Stomach (tissue), 9 donors: ENCODE results near the gene KLK11. TPM values are rescaled to one million over a fixed set of nuclear protein-coding genes. Genes with fewer than 3 reads are reported as not detected.

Source experiments
- DNase-seq, 2 donors: peaks; one replicate each; pipeline versions ENCODE4 v3.0.0 to v3.0.0-alpha.2; 2013 to 2019
- H3K27ac ChIP-seq, 5 donors: fragments of 200-600 bp in 4 of 5; sonication (generic) in 4 of 5; one replicate each; pipeline ENCODE4 v1.5.1; 2013 to 2019; ENCODE audit warnings: mild to moderate bottlenecking in 1 of 5, moderate library complexity in 1 of 5
- H3K27me3 ChIP-seq, 3 donors: fragments of 200-600 bp; sonication (generic); one replicate each; pipeline ENCODE4 v1.5.1; 2017 to 2019; ENCODE audit warnings: mixed run types in 1 of 3
- H3K36me3 ChIP-seq, 4 donors: fragments of 200-600 bp; sonication (generic); 1 replicate in 3 of 4; 2 replicates in 1 of 4; pipeline ENCODE4 v1.5.1; 2016 to 2019
- H3K4me1 ChIP-seq, 4 donors: fragments of 200-600 bp; sonication (generic); one replicate each; pipeline ENCODE4 v1.5.1; 2016 to 2019
- H3K4me3 ChIP-seq, 4 donors: fragments of 200-600 bp; sonication (generic) in 3 of 4; one replicate each; pipeline ENCODE4 v1.5.1; 2016 to 2019; ENCODE audit warnings: mild to moderate bottlenecking in 1 of 4
- H3K9me3 ChIP-seq, 4 donors: fragments of 200-600 bp; sonication (generic); one replicate each; pipeline ENCODE4 v1.5.1; 2016 to 2019
- CTCF ChIP-seq, 7 experiments: fragments of 450-650 bp in 4 of 7; fragments of 200-600 bp in 3 of 7; sonication (generic) in 3 of 7; IDR thresholded peaks; one replicate each; pipeline ENCODE4 v1.5.1; 2016 to 2019; ENCODE audit warnings: antibody characterized with exemption in 7 of 7, control low read depth in 2 of 7, mild to moderate bottlenecking in 1 of 7
- EP300 ChIP-seq: sonication (generic); formaldehyde crosslinking; IDR thresholded peaks from one replicate; pipeline ENCODE4 v1.6.1; 2017; ENCODE audit warnings: antibody characterized with exemption
- POLR2A ChIP-seq, 4 donors: fragments of 450-650 bp; IDR thresholded peaks; one replicate each; pipeline ENCODE4 v1.6.1; 2016; ENCODE audit warnings: antibody characterized with exemption in 4 of 4, control low read depth in 2 of 4, mild to moderate bottlenecking in 1 of 4, moderate library complexity in 1 of 4
- POLR2AphosphoS5 ChIP-seq, 3 donors: sonication (generic); formaldehyde crosslinking; IDR thresholded peaks; one replicate each; pipeline ENCODE4 v1.6.1; 2016; ENCODE audit warnings: antibody characterized with exemption in 3 of 3
- WGBS, 5 donors: extraction: QIAGEN DNeasy Blood & Tissue Kit in 3 of 5; methylation state at CpG; one replicate each; pipeline versions ENCODE4 v1.1.5 to v1.1.7; 2013 to 2018; 5-methylcytosine and 5-hydroxymethylcytosine counted together
- intact Hi-C: fragments of 100-400 bp; cut with DNase I; formaldehyde crosslinking; loops from one replicate; pipeline ENCODE4 v1.15.1; 2023; ENCODE audit warnings: low total_unique reads
- polyA plus RNA-seq, 3 donors: library from polyadenylated mRNA; stranded (reverse); fragments of 200-250 nt; gene quantifications; one replicate each; pipeline ENCODE4 v1.2.3, GENCODE V29; 2013
- total RNA-seq, 5 donors: library from RNA; depleted of rRNA; stranded (reverse); fragments of >200 nt; gene quantifications; one replicate each; pipeline versions ENCODE4 v1.1.0 to v1.2.3, GENCODE V29; 2014 to 2016
- donor health status: healthy with polysubstance abuse.
- donor health status: Bipolar disorder and iron deficiency.
- donor health status: healthy.

KLK11 gene
- total and polyA plus RNA-seq, 8 donors, result 1.8 to 152 (median 41.1) TPM; not detected in 1

DNA sequence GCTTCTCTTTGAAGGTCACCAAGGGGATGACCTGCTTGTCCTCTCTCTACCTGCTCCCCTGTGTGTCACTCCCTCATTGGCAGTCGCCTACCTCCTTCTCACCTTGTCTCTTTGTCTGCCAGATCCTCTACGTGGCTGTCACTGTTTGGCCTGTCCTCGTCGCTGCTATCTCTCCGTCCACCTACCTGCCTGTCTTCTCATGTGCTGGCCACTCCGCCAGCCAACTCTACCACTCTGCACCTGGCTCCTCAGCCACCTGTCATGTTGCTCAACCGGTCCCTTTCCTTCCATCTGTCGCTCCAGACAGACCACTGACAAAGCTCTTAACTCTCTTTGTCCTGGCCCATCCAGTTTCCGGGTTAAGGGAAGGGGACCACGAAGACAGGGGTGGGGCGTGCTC, 8.3 kb upstream of the KLK11 start, which contains the start of gene KLK12:
KLK12 (minus strand) TSS at position 299 of the 400 bp plus-strand sequence. CDS start 381 bp downstream, outside the sequence.
- DNase-seq, result no peak
- H3K27me3 ChIP-seq, result peaks cover 0 to 34% (median 0%) of the 10 kb centered on the region in 3 donors
- TF ChIP-seq CTCF (IDR thresholded peaks at IDR 0.05) (no peak), EP300 (no peak), POLR2A (IDR thresholded peaks at IDR 0.05) (no peak), POLR2AphosphoS5 (IDR thresholded peaks at IDR 0.05) (no peak)
- H3K4me3 ChIP-seq, result no peak within 1 kb of the TSS
- no peak within 1 kb of the TSS for H3K27ac ChIP-seq
- no peaks in the 10 kb centered on the region for H3K9me3 ChIP-seq
- intact Hi-C loops, result no loop called here
- WGBS, 5 donors, result 29 to 46% (median 44%) methylated on average over 11 of the region's 11 CpGs
- no peaks in the 10 kb centered on the region for H3K36me3 ChIP-seq
- no peaks in the 10 kb centered on the region for H3K4me1 ChIP-seq

- TF ChIP-seq EP300 (no peak), POLR2AphosphoS5 (IDR thresholded peaks at IDR 0.05) (no peak), POLR2A (IDR thresholded peaks at IDR 0.05) (no peak), CTCF (IDR thresholded peaks at IDR 0.05) (no peak)
- Histone ChIP-seq H3K36me3 (no peaks in the 10 kb centered on the region), H3K4me3 (no peak overlapping the region), H3K4me1 (peaks cover 0 to 11% (median 2%) of the 10 kb centered on the region in 4 donors), H3K27me3 (peaks cover 0 to 56% (median 0%) of the 10 kb centered on the region in 3 donors), H3K27ac (no peak overlapping the region), H3K9me3 (no peaks in the 10 kb centered on the region)
- intact Hi-C loops, result no loop called here
- DNase-seq, result no peak
- 89 to 94% (median 92%) methylated on average over 19 to 28 of the region's 28 CpGs for WGBS, 5 donors
Observed at GRCh38 chr19:51031880-51032225, 5.4 kb upstream of the KLK11 start.

- no peak for TF ChIP-seq POLR2A (IDR thresholded peaks at IDR 0.05)
- TF ChIP-seq CTCF (IDR thresholded peaks at IDR 0.05), result no peak
- no peak for TF ChIP-seq POLR2AphosphoS5 (IDR thresholded peaks at IDR 0.05)
- TF ChIP-seq EP300, result no peak
- Histone ChIP-seq H3K27ac (no peak overlapping the region), H3K4me1 (peaks cover 0 to 11% (median 2%) of the 10 kb centered on the region in 4 donors), H3K36me3 (no peaks in the 10 kb centered on the region), H3K9me3 (no peaks in the 10 kb centered on the region), H3K4me3 (no peak overlapping the region), H3K27me3 (peaks cover 0 to 60% (median 0%) of the 10 kb centered on the region in 3 donors)
- no peak for DNase-seq
- intact Hi-C loops, result no loop called here
- WGBS, 5 donors, result 82 to 93% (median 88%) methylated on average over 6 to 7 of the region's 7 CpGs
Observed at GRCh38 chr19:51031220-51031879, 4.9 kb upstream of the KLK11 start.

DNA sequence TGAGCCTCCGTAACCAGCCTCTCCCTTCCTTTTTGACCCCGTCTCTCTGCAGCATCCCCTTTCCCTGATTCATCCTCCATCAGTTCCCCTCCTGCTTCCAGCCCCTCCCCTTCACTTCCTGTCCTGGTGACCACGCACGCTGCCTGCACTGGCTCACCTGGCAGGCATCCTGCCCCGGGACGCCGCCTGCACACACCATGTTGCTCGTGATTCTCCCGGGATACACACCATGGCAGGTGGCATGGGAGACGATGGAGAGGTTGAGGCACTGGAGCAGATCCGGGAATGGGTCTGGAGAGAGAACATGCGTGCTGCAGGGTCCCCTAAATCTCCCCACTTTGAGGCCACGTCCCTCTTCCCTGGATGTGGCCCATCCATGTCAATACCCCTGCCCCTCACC, 4.2 kb upstream of the KLK11 start:
- TF ChIP-seq EP300 (no peak), POLR2AphosphoS5 (IDR thresholded peaks at IDR 0.05) (no peak), CTCF (IDR thresholded peaks at IDR 0.05) (no peak)
- no peak overlapping the region for H3K27ac ChIP-seq
- no peak overlapping the region for H3K4me3 ChIP-seq
- no peaks in the 10 kb centered on the region for H3K36me3 ChIP-seq
- WGBS, 5 donors, result 80 to 86% (median 80%) methylated on average over 13 of the region's 13 CpGs
- H3K9me3 ChIP-seq, result no peaks in the 10 kb centered on the region
- peaks cover 0 to 67% (median 0%) of the 10 kb centered on the region in 3 donors for H3K27me3 ChIP-seq
- no peak for DNase-seq
- intact Hi-C loops, result no loop called here
- H3K4me1 ChIP-seq, result peaks cover 0 to 15% (median 2%) of the 10 kb centered on the region in 4 donors
